ENCODE data around the gene PIEZO1.

Gene PIEZO1

DNA sequence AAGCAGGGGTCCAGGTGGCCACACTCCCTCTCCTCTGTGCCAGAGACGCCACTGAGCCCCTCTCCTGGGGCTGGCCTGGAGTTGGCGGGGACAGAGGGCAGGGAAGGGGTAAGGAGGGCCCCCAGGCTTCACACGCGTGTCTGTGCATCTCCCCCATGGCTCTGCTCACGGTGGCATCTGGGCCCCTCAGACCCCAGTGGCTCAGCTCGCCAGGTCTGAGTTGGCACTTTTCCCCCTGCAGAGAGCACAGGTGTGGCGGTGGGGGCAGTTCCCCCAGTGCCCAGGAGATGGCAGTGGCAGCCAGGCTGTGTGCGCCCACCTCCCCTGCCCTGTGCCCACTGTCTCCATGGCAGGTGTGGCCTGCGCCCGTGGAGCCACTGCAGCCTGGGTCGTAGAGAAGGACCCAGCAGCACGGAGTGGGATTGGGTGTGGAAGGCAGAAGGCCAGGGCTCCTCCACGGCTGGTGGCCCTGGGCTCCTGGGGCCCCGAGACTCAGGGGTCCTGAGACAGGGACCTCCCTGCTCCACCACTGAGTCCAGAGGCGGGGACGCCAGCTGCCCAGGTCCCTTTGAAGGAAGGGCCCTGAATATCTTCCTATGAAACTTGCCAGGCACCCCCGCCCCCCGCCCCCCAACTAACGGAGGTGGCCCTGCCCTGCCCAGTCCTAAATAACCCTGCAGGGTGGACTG lies 31.0 kb upstream of the PIEZO1 start:
- peak; percentile 54 to 56 for DNase-seq (ENCODE audit: low read depth in 2 of 2)

DNA sequence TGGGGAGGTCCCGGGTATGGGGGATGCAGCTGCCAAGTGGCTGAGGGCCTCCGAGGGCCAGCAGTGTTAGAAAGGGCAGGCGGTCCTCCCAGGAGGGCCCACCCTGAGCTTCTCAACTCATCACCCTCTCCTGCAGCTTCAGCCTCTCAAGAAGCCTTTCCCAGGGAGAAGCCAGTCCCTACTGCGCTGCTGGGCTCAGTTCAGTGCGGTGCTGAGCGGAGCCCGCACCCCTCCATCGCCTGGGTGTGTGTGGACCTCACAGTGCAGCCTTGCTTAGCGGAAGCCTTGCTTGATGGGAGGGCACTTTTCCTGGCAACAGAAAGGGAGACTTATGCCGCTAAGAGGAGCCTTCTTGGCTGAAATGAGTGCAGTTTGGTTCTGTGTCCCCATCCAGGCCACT lies 30.2 kb upstream of the PIEZO1 start:
- no peak for DNase-seq (ENCODE audit: low read depth in 2 of 2)

DNA sequence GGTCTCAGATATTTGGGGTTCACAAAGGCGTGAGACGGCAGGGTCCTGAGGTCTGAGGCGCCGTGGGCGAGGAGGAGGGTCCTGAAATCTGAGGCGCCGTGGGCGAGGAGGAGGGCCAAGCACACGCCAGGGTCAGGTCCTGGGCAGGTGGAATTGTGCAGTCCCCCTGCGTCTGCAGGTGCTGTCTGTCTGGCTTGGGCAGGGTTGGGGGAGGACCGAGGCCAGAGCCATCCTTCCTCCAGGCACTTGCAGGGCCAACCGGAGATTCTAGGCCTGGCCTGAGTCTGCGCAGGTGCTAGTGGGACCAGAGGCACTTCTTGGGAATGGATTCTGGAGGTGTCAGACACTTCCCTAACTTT lies 29.1 kb upstream of the PIEZO1 start:
- no peak for DNase-seq (ENCODE audit: low read depth in 2 of 2)

DNA sequence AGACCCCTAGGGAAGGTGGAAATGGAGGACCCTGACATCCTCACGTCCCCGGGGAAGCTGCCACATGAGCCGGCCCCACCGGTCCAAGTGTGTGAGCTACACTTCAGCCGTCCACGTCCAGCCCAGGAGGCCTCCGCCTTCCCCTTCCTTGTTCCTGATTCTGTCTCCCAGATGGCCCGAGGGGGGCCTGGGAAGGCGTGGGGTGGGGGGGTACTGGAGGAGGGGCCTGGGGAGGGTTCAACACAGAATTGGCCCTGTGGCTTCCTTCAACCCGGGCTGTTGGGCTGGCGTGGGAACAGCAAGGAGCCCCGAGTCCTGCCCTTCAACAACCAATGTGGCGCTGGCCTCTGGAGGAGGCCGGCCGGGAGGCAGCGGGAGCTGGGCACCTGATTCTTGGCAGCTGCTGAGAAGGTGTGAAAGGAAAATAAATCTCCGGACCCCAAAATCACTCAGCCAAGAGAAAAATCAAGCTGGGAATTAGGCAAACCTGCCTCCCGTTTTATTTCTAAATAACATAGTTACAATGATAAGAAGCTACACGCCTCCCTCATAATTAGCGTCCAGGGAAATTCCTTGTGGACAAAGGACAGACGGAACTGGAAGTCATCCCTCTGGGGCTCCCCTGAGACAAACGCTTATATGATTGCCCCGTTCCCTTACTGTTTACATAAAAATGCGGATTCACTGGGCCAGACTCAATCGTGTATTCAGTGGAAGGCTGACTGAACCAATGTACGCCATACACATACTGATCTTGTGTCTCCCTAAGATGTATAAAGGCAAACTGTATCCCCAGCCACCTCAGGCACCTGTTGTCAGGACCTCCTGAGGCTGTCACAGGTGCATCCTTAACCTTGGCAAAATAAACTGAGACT lies 28.5 kb upstream of the PIEZO1 start:
- no peak for DNase-seq (ENCODE audit: low read depth in 2 of 2)

DNA sequence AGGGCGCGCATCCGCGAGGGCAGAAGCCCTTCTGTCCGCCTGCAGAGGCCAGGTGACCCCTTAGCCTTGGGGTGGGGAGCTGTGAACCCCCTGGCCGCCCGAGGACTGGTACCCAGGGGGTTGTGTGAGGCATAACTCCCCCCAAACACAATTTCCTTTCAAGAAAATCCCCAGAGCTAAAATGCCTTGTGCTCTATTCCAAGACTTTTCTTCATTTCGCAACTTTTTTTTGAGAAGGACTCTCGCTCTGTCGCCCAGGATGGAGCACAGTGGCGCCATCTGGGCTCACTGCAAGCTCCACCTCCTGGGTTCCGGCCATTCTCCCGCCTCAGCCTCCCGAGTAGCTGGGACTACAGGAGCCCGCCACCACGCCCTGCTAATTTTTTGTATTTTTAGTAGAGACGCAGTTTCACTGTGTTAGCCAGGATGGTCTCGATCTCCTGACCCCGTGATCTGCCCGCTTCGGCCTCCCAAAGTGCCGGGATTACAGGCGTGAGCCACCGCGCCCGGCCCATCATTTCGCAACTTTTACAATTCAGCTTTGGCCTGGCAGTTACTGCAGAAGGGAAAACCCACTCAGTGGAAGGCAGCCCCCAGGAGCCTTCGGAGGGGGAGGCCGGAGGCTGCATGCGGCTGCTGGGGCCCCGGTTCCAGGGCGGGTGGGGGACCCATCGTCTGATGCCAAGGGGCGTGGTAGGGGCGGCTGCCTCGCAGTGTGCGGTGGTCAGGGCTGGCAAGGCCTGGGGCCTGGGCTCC lies 27.7 kb upstream of the PIEZO1 start:
- no peak for DNase-seq (ENCODE audit: low read depth in 2 of 2)

DNA sequence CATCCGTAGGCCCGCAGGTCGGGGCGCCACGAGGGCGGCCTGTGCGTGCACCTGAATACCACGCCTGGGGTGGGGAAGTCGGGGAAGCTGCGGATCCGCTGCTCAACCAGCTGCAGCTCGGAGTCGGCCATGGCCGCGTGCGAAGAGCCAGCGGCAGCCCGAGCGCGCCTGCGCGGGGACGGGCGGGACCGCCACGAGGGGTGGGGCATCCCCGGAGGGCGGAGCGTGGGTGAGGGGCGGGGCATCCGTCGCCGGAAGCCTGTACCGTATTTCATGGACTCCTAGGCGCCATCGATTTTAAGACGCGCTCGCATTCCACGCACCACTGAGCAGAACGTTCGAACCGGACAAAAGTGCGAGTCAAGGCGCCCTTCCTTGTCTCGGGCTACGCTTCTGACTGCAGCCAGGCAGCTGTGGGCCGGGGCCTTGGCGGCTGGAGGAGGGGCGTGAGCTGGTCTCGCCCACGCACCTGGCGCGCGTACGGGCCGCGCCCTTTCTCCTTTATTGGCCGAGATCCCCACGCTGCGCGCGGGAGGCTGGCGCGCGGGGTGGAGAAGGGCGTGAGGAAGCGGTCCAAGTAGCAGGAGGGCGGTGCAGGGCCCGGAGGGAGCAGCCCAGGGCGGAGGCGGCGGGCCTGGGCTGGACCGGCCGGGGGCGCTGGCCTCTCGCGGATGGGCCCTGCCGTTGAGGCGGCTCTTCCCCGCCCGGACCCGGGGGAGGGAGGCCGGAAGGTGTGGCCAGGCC lies 26.9 kb upstream of the PIEZO1 start, which contains the start of gene APRT:
Gene APRT (minus strand): TSS at position 160 of the 744 bp plus-strand sequence. CDS start 29 bp downstream, at position 131.
- DNase-seq (ENCODE audit: low read depth in 2 of 2) = peak; percentile 98 to 99

DNA sequence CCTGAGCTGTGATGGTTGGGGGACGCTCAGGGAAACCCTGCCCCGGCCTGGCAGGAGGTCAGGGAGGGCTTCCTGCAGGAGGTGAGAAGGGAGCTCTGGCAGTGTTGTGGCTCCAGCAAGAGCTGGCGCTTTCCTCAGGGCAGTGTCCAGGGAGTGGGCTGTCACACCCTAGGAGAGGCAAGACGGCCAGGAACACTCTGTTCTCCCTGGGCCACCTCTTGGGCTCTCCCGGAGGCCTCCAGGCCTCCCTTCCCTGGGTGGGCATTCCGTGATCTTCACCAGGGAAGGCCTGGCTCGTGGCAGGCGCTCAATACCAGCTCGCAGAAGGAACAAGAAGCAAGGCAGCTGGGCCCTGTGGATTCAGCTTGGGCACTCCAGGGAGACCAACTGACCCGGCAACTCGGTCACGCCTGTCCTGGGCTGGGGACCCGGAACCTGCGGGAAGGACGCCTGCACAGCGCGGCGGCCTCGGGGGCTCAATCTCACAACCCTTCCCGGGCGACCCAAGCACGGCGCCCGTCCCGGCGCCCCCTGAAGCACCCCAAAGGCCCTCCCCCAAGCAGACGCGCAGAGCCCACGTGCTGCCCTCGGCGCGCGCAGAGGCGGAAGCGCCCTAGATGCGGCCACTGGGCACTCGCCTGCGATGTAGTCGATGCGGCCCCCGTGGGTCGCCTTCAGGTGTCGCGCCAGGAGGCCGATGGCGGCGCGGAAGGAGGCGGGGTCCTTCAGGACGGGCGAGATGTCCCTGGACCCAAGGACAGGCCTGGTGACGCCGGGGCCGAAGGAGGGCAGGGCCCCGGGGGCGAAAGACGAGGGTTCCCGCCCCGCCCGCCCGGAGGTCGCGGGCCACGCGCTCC lies 26.1 kb upstream of the PIEZO1 start:
- DNase-seq (ENCODE audit: low read depth in 2 of 2) = peak; percentile 44 to 64

DNA sequence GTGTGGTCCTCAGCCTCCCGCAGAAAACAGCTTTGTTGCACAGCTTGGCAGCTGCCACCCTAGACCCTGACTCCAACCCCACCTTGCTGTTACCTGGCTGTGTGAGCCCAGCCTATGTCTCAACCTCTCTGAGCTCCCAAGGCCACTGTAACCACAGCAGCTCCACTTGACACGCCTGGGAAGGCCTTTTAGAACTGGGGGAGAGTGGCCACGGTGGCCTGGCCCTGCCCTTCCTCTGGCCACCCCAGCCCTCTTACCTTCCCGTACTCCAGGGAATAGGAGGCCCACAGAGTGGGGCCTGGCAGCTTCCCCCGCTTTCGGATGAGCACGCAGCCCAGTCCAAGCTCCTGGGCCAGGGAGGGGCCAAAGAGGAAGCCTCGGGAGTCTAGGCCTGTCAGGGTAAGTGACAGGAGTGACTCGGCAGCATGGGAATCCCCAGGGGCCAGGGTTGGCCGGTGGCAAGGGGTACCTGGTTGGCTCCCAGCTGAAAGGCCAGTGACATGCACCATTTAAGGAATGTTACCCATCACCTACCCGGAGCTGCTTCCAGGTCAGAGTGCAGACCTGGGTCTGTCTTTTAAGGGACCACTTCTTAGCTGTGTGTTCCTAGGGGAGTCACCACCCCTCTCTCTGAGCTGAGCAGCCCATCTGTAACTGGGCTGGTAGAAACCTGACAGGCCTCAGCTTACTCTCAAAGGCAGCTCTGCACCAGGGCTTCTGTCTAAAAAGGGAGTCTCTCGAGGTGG lies 25.3 kb upstream of the PIEZO1 start:
- no peak for DNase-seq (ENCODE audit: low read depth in 2 of 2)

DNA sequence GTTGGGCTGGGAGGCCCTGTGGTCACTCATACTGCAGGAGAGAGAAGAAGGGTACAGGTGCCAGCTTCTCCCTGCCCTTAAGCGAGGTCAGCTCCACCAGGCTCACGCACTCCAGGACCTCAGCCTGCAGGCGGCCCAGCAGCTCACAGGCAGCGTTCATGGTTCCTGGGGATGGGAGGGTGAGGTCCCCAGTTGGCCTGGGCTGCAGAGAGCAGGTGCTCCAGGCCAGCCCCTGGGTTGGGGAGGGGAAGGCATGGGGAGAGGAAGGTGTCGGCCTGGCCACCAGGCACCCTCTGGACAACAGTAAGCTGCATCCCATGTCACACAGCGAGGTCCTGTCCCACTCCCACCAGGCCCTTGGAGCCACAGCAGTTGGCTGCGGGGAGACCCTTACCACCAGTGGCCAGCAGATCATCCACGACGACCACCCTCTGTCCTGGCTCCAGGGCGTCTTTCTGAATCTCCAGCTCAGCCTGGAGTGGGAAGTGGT lies 24.7 kb upstream of the PIEZO1 start:
- DNase-seq (ENCODE audit: low read depth in 2 of 2) = no peak

DNA sequence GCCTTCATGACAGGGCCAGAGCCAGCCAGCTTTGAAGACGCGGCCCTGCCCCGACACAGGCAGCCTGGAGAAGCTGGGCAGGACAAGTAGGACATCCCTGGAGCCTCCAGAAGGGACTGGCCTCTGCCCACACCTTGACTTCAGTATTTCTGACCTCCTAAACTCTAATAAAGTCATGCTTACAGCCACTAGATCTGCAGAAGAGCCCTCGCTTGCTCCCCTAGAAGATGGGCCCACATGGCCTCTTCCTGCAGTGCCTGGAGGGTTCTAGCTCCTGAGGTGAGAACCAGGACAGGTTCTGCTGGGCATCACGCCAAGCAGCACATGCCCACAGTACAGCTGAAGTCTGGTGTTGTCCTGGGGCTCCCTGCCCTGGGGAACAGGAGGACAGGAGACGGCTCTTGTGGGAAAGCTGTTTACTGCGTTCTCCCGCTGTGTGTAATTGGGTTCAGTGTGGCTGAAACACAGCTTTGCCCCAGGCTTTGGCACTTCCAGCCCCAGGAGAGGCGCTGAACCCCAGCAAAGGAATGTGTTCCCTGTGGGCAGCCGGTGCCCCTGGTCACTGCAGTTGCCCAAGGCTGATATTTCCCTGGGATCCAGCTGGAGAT lies 24.2 kb upstream of the PIEZO1 start:
- no peak for DNase-seq (ENCODE audit: low read depth in 2 of 2)

DNA sequence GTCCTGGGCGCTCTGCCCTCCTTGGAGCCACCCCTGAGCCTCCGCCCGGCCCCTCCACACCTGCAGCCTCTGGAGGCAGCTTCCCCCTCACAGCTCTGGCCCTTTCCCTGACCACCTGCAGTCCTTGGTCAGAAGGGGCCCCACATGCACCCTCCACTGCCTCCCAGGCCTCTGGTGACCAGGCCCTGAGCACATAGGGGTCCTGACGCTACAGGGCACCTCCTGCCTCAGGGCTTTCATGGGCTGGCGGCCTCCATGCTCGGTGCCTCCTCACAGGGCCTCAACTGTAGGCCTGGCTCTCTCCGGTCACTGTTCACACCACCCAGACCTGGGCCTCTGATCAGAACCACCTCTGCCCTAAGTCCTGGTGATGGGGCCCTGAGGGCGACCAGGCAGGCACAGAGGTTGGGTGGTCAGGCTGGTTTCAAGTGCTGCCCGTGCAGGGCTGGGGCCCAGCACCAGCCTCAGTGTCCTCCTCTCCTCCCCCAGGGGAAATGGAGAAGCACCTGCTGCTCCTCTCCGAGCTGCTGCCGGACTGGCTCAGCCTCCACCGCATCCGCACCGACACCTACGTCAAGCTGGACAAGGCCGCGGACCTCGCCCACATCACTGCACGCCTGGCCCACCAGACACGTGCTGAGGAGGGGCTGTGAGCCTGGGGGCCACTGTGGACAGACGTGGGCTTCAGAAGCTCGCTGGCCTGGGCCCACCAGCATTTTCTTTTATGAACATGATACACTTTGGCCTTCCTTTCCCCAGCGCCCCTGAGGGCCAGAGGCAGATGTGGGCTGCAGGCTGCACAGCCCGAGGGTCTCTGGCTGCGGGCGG lies 22.8 kb upstream of the PIEZO1 start:
- DNase-seq (ENCODE audit: low read depth in 2 of 2) = no peak

DNA sequence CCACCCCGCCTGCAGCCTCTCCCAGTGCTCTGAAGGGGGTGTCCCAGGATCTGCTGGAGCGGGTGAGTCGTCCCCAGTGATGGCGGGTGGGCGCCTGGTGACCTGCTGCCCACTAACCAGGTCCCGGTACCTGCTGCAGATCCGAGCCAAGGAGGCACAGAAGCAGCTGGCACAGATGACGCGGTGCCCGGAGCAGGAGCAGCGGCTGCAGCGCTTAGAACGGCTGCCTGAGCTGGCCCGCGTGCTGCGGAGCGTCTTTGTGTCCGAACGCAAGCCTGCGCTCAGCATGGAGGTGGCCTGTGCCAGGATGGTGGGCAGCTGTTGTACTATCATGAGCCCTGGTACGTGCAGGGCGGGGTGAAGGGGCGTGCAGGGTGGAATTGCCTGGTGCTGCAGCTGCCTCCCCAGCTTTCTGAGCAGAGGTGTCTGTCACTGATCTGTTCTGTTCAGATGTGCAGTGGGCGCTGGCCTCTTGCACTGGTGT lies 22.2 kb upstream of the PIEZO1 start:
- no peak for DNase-seq (ENCODE audit: low read depth in 2 of 2)

DNA sequence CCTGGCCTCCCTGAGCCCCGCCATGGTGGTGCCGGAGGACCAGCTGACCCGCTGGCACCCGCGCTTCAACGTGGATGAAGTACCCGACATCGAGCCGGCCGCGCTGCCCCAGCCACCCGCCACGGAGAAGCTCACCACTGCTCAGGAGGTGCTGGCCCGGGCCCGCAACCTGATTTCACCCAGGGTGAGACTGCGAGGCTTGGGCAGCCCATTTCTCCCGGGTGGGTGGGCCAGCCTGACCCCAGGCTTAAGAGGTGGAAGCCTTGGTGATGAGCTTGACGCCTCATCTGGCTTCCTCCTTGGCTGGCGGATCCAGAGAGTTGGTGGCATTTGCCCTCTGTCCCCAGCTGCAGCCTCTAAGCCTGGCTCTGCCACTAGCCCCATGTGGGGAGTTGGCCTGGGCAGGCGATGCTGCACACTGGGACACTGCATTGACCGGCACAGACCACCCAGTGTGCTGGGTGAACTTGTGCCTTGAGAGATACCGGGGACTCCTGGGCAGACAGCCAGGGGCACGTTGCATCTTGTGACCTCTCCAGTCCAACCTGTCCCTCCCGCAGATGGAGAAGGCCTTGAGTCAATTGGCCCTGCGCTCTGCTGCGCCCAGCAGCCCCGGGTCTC lies 21.6 kb upstream of the PIEZO1 start:
- DNase-seq (ENCODE audit: low read depth in 2 of 2) = no peak

DNA sequence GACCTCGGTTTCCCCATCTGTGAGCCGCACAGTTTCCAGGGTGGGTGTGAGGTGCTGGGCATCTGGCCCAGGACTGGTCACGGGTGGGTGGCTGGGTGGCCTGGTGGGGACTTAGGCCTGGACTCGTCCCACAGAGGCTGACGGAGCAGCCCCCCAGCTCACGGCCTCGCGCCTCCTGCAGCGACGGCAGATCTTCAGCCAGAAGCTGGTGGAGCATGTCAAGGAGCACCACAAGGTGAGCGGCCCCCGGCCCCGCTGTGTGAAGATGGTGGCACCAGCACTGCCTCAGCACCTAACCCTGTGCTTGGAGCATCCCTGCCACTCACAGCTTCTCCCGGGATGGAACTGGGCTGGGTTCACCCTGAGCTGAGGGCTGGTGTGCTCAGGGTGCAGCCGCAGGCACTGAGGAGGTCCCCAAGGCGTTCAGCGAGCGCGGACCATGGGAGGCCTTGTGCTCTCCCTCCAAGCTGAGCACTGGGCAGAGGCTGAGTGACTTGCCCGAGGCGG lies 20.9 kb upstream of the PIEZO1 start:
- DNase-seq (ENCODE audit: low read depth in 2 of 2) = no peak

DNA sequence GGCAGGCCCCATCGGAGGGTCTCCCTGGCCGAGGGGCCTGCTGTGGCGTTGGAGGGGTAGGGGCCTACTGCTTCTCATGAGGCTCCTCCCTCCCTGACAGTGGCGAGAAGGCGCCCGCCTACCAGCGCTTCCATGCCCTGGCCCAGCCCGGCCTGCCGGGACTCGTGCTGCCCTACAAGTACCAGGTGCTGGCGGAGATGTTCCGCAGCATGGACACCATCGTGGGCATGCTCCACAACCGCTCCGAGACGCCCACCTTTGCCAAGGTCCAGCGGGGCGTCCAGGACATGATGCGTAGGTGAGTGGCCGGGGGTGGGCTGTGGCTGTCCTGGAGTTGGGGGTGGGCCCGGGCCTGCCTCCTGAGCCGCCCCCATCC lies 20.3 kb upstream of the PIEZO1 start:
- no peak for DNase-seq (ENCODE audit: low read depth in 2 of 2)

DNA sequence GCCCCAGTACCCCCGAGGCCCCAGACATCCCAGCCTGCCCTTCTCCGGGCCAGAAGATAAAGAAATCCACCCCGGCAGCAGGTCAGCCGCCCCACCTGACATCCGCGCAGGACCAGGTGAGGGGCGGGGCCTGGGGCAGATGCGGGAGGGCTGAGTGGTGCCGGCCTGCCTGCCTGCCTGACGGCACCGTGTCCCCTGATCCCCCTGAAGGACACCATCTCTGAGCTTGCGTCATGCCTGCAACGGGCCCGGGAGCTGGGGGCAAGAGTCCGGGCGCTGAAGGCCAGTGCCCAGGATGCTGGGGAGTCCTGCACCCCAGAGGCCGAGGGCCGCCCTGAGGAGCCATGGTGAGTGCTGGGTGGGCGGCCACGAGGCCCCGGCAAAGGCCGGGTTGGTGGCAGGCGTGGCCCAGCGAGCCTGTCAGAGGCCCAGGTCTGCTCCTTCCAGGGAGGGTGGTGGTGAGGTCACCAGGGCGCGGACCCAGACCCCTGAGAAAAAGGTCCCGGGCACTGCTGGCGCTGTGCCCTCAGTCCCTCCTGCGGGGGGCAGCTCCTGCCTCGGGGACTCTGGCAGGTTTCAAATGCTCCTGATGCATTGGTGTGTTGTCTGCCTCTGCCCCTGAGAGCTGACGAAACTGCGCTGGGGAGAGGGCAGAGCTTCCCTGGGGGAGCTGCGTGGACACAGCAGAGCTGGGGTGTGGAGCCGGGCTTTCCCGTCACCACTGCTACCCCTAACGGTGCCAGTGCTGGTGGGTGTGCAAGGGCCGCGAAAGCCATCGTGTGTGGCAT lies 19.7 kb upstream of the PIEZO1 start:
- DNase-seq (ENCODE audit: low read depth in 2 of 2) = no peak

DNA sequence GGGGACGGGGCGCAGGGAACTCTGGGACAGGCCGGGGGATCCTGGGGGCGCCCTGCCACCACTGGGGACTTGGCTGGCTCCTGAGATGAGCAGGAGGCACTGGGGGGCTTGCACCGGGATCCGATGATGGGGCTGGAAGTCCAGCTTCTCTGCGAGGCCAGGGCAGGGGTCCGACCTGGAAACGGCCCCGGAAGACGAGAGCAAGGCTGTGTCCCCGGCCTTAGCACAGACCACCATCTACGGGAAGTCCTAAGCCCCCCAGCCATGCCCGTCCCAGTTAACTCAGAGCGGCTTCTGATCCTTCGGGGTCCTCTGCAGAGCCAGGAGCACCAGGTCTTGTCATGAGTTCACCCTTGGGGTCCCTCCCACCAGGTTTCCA lies 19.1 kb upstream of the PIEZO1 start:
- no peak for DNase-seq (ENCODE audit: low read depth in 2 of 2)

Data from stimulated activated CD4-positive, alpha-beta T cell treated with anti-CD3 and anti-CD28 coated beads, Interleukin-1b, Interleukin-23, amount 100 ng/mL, for 4 hours (primary cell).